AG04450 (cell line): Measurements from ENCODE around the gene SNX1. TPM values are rescaled to one million over a fixed set of nuclear protein-coding genes. Genes with fewer than 3 reads are reported as not detected.

Experiments used
- CTCF ChIA-PET: fragments of 300-600, 350-600 bp; formaldehyde crosslinking; extraction: SDS; loops from one replicate; lab custom pipeline; 2022; ENCODE audit warnings: antibody characterized with exemption, inconsistent platforms; lab: Charles Lee
- POLR2A ChIA-PET: fragments of 350-600 bp; formaldehyde crosslinking; extraction: SDS; loops from one replicate; lab custom pipeline; 2021; ENCODE audit warnings: antibody characterized with exemption, inconsistent platforms; lab: Yijun Ruan, JAX
- DNase-seq: peaks from one replicate; pipeline ENCODE4 v3.0.0-alpha.2; 2011; ENCODE audit warnings: low read depth, low spot score
- H3K27ac ChIP-seq: one replicate; pipeline ENCODE4 v1.5.1; 2012; ENCODE audit warnings: low read depth, low read length, control low read depth
- H3K27me3 ChIP-seq: one replicate; pipeline ENCODE4 v1.6.0; 2012; ENCODE audit warnings: low read length; ENCODE audit not compliant: control insufficient read depth, insufficient read depth
- H3K4me3 ChIP-seq: 2 replicates; pipeline ENCODE4 v1.5.1; 2011; ENCODE audit warnings: mild to moderate bottlenecking, low read depth, low read length, control low read depth
- H3K9me3 ChIP-seq: 2 replicates; pipeline ENCODE4 v1.5.1; 2012; ENCODE audit warnings: low read length; ENCODE audit not compliant: control insufficient read depth, insufficient read depth
- CTCF ChIP-seq: IDR thresholded peaks from 2 replicates; pipeline ENCODE4 v1.5.1; 2011; ENCODE audit warnings: low read depth, low read length, control low read depth, inconsistent platforms
- polyA plus RNA-seq: library from polyadenylated mRNA; depleted of rRNA; stranded (reverse); fragments of >200 nt; gene quantifications from 2 replicates; pipeline ENCODE4 v1.2.3, GENCODE V29; 2011; rRNA removed
- small RNA-seq: library from RNA; depleted of rRNA; stranded (forward); fragments of <200 nt; gene quantifications from one replicate; pipeline ENCODE3, GENCODE V24; 2012; ENCODE audit warnings: low read depth; ENCODE audit not compliant: insufficient read length

Gene SNX1
- polyA plus RNA-seq, 1 experiment: 77.6 TPM

DNA sequence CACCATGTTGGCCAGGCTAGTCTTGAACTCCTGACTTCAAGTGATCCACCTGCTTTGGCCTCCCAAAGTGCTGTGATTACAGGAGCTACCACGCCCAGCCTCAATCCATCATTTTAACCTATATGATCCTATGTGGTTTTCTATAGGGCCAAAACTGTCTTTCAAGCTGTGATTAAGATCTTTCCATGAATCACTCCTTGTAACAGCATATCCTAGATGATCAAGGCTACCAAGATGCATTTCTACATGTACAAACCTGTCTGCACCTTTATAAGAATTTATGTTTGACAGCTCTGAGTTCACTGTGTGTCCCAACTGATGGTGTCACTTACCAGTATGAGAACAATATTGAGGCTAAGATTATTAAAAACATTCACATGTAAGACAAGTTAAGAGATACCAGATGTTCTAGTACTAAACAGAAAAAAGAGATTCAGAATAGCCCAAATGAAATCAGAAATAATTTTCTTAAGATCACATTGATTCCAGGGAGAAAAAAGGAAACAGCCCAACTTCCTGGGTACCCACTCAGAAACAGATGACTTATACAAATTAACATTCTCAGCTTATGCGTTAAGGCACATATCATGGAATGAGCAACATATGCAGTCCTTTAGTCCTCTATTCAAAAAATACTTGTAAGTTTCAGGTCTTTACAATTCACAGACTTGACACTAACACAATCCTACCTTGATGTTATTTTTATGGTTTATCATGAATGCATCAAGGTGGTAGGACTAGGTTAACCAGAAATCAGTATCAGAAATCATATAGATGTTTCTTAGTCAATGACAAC lies 91.8 kb downstream of the SNX1 start:
- DNase-seq: no peak
- no peaks in the 10 kb centered on the region for H3K27me3 ChIP-seq
- H3K4me3 ChIP-seq: no peak overlapping the region
- H3K9me3 ChIP-seq: no peaks in the 10 kb centered on the region
- POLR2A ChIA-PET: interaction anchor here (0.7 kb wide), 1 partner anchor 82 kb away, joined by 3 read pairs; no protein-coding TSS in a partner anchor
- H3K27ac ChIP-seq: no peak overlapping the region
- CTCF ChIA-PET: no interaction called here
- no peak for TF ChIP-seq CTCF

Small RNA genes within 50 kb of the gene (small RNA-seq; reads per million reads assigned to genes)
- not detected for gene RF00019

Other genes starting within 250 kb of the SNX1 start
- 0.42 and 0.57 TPM in 2 replicates for gene DAPK2, start 49.5 kb upstream of the SNX1 start, polyA plus RNA-seq
- gene CIAO2A, start 2.1 kb upstream of the SNX1 start, polyA plus RNA-seq: 44.6 and 75.8 TPM in 2 replicates
- 0.06 and 0.10 TPM in 2 replicates for gene SNX22, start 55.7 kb downstream of the SNX1 start, polyA plus RNA-seq
- 1,298 and 1,311 TPM in 2 replicates for gene PPIB, start 67.0 kb downstream of the SNX1 start, polyA plus RNA-seq